SIG-M5 treated with dmso at 0.1 percent for 504 hours (cell line): ENCODE data around the gene TRRAP.
"Not testable (repeated sequence)": the region's sequence is repeated elsewhere in the genome, so short reads cannot be mapped to it uniquely, and the experiment has no call there.

Experiments used
- DNase-seq: peaks from one replicate; lab custom pipeline; 2025; ENCODE audit not compliant: unreplicated experiment; lab: John Stamatoyannopoulos, UW

Gene TRRAP

GRCh38 chr7:99041526-99041925 is 163.2 kb downstream of the TRRAP start:
- DNase-seq, result no peak

GRCh38 chr7:99042957-99043356 is 164.6 kb downstream of the TRRAP start:
- DNase-seq, result no peak

GRCh38 chr7:99044858-99045257 is 166.5 kb downstream of the TRRAP start:
- DNase-seq, result not testable (repeated sequence)

- DNase-seq, result not testable (repeated sequence)
Observed at GRCh38 chr7:99046262-99046661, 167.9 kb downstream of the TRRAP start.

GRCh38 chr7:99046722-99047121 is 168.4 kb downstream of the TRRAP start:
- no peak for DNase-seq

- DNase-seq, result no peak
Observed at GRCh38 chr7:99047526-99048077, 169.3 kb downstream of the TRRAP start.

DNA sequence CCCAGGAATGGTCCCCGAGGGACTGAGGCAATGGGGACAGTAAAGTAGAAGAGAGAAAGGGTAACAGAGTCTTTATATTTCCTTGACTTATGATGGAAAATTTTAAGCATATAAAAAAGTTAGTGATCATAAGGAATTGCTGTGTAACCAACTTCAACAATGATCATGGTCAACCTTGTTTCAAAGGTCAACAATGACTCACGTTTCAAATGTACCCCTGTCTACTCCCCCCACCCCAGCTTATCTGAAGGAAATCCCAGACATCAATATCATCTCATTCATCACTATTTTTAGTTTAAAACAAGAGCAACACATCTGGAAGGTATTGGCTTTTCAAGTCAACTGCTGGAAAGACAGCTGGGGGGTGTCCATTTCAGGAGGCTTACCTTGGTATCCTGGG is 172.6 kb downstream of the TRRAP start:
- no peak for DNase-seq

- DNase-seq, result no peak
Observed at GRCh38 chr7:99054781-99055180, 176.4 kb downstream of the TRRAP start.

GRCh38 chr7:99061001-99061776 is 182.9 kb downstream of the TRRAP start:
- no peak for DNase-seq
